Stomach (tissue), 4 donors: ENCODE results near the gene OPCML.

Experiments used
- EP300 ChIP-seq: sonication (generic); formaldehyde crosslinking; IDR thresholded peaks from one replicate; pipeline ENCODE4 v1.6.1; 2017; ENCODE audit warnings: antibody characterized with exemption
- POLR2A ChIP-seq, 4 donors: fragments of 450-650 bp; IDR thresholded peaks; one replicate each; pipeline ENCODE4 v1.6.1; 2016; ENCODE audit warnings: antibody characterized with exemption in 4 of 4, control low read depth in 2 of 4, mild to moderate bottlenecking in 1 of 4, moderate library complexity in 1 of 4
- POLR2AphosphoS5 ChIP-seq, 3 donors: sonication (generic); formaldehyde crosslinking; IDR thresholded peaks; one replicate each; pipeline ENCODE4 v1.6.1; 2016; ENCODE audit warnings: antibody characterized with exemption in 3 of 3
- TF ChIP-seq, protein P1 (sequence below), 7 experiments: fragments of 450-650 bp in 4 of 7; fragments of 200-600 bp in 3 of 7; sonication (generic) in 3 of 7; IDR thresholded peaks; one replicate each; pipeline ENCODE4 v1.5.1; 2016 to 2019; ENCODE audit warnings: antibody characterized with exemption in 7 of 7, control low read depth in 2 of 7, mild to moderate bottlenecking in 1 of 7

DNA sequence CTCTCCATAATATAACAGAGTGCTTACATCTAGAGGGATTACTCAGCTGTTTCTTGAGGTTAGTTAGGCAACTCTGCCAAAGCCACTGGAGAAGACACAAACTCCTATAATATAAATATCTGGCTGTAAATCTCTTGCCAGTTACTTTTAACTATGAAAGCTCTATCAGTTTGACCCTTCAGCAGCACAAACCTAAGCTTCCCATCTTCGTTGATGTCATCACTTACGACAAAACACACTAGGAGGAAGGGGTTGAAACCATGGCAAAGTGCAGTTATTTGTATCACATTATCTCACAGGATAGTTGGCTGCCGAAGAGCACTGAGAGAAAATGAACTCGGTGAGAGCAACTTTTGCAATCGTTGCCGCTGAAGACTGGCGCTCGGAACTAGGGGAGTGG lies 922.1 kb downstream of the OPCML start:
- TF ChIP-seq, protein P1, sequence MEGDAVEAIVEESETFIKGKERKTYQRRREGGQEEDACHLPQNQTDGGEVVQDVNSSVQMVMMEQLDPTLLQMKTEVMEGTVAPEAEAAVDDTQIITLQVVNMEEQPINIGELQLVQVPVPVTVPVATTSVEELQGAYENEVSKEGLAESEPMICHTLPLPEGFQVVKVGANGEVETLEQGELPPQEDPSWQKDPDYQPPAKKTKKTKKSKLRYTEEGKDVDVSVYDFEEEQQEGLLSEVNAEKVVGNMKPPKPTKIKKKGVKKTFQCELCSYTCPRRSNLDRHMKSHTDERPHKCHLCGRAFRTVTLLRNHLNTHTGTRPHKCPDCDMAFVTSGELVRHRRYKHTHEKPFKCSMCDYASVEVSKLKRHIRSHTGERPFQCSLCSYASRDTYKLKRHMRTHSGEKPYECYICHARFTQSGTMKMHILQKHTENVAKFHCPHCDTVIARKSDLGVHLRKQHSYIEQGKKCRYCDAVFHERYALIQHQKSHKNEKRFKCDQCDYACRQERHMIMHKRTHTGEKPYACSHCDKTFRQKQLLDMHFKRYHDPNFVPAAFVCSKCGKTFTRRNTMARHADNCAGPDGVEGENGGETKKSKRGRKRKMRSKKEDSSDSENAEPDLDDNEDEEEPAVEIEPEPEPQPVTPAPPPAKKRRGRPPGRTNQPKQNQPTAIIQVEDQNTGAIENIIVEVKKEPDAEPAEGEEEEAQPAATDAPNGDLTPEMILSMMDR (IDR thresholded peaks at IDR 0.05) = no peak
- TF ChIP-seq POLR2AphosphoS5 (IDR thresholded peaks at IDR 0.05) (no peak), POLR2A (IDR thresholded peaks at IDR 0.05) (no peak), EP300 (no peak)
